Vagina (tissue), 2 donors: ENCODE results near the gene C1orf105.

ENCODE experiments used
- POLR2A ChIP-seq, 2 donors: fragments of 450-650 bp; IDR thresholded peaks; one replicate each; pipeline ENCODE4 v1.6.1; 2017; ENCODE audit warnings: antibody characterized with exemption in 2 of 2, mild to moderate bottlenecking in 2 of 2, moderate library complexity in 2 of 2
- POLR2AphosphoS5 ChIP-seq, 2 donors: sonication (generic); formaldehyde crosslinking; IDR thresholded peaks; one replicate each; pipeline ENCODE4 v1.9.0; 2017; ENCODE audit warnings: antibody characterized with exemption in 2 of 2, mild to moderate bottlenecking in 2 of 2, low read depth in 1 of 2; ENCODE audit not compliant: insufficient read depth in 1 of 2
- TF ChIP-seq, protein P1 (sequence below), 3 experiments: fragments of 450-650 bp in 2 of 3; fragments of 200-600 bp in 1 of 3; sonication (generic) in 1 of 3; IDR thresholded peaks; one replicate each; pipeline ENCODE4 v1.5.1; 2017 to 2019; ENCODE audit warnings: antibody characterized with exemption in 3 of 3, mild to moderate bottlenecking in 2 of 3, moderate library complexity in 2 of 3

DNA sequence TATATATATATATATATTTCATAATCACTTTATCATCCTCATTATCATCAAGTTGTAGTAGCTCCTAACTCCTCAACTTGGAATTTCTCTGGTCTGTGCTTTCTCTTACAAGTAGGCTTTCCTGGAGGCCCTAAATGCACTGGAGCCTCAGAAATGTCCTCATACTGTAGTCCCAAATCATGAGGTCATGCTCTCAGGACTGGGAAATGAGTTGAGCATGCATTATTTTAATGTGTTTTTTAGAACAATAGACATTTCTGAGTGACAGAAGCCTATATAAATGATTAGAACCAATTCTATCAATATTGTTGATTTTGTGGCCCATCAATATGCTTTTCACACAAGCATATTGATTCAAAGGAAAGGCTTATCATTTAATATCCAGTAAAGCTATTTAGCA lies 42.9 kb upstream of the C1orf105 start:
- TF ChIP-seq, protein P1, sequence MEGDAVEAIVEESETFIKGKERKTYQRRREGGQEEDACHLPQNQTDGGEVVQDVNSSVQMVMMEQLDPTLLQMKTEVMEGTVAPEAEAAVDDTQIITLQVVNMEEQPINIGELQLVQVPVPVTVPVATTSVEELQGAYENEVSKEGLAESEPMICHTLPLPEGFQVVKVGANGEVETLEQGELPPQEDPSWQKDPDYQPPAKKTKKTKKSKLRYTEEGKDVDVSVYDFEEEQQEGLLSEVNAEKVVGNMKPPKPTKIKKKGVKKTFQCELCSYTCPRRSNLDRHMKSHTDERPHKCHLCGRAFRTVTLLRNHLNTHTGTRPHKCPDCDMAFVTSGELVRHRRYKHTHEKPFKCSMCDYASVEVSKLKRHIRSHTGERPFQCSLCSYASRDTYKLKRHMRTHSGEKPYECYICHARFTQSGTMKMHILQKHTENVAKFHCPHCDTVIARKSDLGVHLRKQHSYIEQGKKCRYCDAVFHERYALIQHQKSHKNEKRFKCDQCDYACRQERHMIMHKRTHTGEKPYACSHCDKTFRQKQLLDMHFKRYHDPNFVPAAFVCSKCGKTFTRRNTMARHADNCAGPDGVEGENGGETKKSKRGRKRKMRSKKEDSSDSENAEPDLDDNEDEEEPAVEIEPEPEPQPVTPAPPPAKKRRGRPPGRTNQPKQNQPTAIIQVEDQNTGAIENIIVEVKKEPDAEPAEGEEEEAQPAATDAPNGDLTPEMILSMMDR (IDR thresholded peaks at IDR 0.05) = no peak
- TF ChIP-seq POLR2A (IDR thresholded peaks at IDR 0.05) = no peak
- TF ChIP-seq POLR2AphosphoS5 (IDR thresholded peaks at IDR 0.05; ENCODE audit: insufficient read depth in 1 of 2, low read depth in 1 of 2) = no peak
